ENCODE results near the gene GAS2L1.

DNA sequence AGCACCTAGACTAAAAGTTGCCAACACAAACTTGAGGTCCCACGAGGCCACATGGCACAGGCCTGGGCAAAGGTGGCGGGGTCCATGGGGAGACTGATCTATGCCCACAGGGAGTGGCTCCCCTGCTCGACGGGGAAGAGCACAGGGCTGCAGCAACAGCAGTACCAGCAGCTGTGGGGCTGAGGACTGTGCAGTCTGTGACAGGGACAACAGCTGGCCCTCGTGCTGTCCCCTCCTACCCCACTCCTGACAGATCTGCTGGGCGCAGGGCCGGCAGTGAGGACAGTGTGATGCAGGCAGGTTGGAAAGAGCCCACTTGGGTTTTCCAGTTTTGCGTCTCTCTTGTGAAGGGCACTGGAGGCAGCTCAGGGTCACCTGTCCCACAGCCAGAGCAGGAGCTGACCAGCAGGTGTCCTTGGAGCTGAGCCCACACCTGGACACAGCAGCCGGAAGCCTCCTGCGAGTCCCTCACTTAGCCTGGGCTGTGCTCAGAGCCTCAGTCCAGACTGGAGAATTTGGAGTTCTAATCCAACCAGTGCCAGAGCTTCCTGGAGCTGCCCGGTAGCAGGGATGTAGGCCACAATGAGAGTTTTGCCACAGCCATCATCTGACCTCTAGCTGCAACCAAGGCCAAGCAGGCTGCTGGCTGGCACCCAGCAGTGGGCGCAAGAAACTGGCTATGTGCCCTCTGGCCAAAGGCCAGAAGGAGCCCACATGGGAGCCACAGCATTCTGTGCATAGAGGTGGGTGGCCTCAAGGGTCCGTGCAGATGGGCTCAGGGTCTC lies 3.6 kb upstream of the GAS2L1 start:
- TF ChIP-seq, protein P1, sequence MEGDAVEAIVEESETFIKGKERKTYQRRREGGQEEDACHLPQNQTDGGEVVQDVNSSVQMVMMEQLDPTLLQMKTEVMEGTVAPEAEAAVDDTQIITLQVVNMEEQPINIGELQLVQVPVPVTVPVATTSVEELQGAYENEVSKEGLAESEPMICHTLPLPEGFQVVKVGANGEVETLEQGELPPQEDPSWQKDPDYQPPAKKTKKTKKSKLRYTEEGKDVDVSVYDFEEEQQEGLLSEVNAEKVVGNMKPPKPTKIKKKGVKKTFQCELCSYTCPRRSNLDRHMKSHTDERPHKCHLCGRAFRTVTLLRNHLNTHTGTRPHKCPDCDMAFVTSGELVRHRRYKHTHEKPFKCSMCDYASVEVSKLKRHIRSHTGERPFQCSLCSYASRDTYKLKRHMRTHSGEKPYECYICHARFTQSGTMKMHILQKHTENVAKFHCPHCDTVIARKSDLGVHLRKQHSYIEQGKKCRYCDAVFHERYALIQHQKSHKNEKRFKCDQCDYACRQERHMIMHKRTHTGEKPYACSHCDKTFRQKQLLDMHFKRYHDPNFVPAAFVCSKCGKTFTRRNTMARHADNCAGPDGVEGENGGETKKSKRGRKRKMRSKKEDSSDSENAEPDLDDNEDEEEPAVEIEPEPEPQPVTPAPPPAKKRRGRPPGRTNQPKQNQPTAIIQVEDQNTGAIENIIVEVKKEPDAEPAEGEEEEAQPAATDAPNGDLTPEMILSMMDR (IDR thresholded peaks at IDR 0.05; ENCODE audit: insufficient read depth, low read length), result no peak
- no peak for TF ChIP-seq REST (IDR thresholded peaks at IDR 0.05; ENCODE audit: insufficient replicate concordance, low read depth)
- no peak for TF ChIP-seq POLR2AphosphoS5 (IDR thresholded peaks at IDR 0.05; ENCODE audit: low read depth)
- TF ChIP-seq GABPA (IDR thresholded peaks at IDR 0.05; ENCODE audit: low read depth), result no peak

All from HL-60 (cell line).